A673 (cell line): Measurements from ENCODE around the gene EFHC2. TPM values are rescaled to one million over a fixed set of nuclear protein-coding genes. Genes with fewer than 3 reads are reported as not detected.

Experiments used
- BruUV-seq: library from RNA; stranded (reverse); fragments of 400-500 nt; replicated peaks from 2 replicates; lab custom pipeline; 2021; lab: Mats Ljungman, UMichigan
- CTCF ChIA-PET: fragments of 300-600 bp; sonication (Branson Sonifier 250); formaldehyde crosslinking; loops from one replicate; lab custom pipeline; 2022; ENCODE audit warnings: antibody characterized with exemption; lab: Charles Lee
- POLR2A ChIA-PET: fragments of 300-600 bp; sonication (Branson Sonifier 250); formaldehyde crosslinking; loops from one replicate; lab custom pipeline; 2022; ENCODE audit warnings: antibody characterized with exemption; ENCODE audit not compliant: low non-redundant PET; lab: Charles Lee
- DNase-seq: peaks from one replicate; pipeline ENCODE4 v3.0.0-alpha.2; 2015; ENCODE audit warnings: low spot score
- H3K27ac ChIP-seq: fragments of 200-600 bp; sonication (generic); 2 replicates; pipeline ENCODE4 v1.5.1; 2016; ENCODE audit warnings: mixed run types, low read depth, mild to moderate bottlenecking, mixed read lengths, antibody characterized with exemption, low read length; ENCODE audit not compliant: poor library complexity, severe bottlenecking
- H3K27me3 ChIP-seq: fragments of 200-600 bp; sonication (generic); replicated peaks from 2 replicates; pipeline ENCODE4 v1.6.1; 2017; ENCODE audit warnings: mixed run types, low read depth, mild to moderate bottlenecking, mixed read lengths, antibody characterized with exemption, low read length; ENCODE audit not compliant: insufficient read depth, poor library complexity
- H3K36me3 ChIP-seq: fragments of 200-600 bp; sonication (generic); 2 replicates; pipeline ENCODE4 v1.6.1; 2016; ENCODE audit warnings: mixed run types, mild to moderate bottlenecking, mixed read lengths, antibody characterized with exemption, low read length; ENCODE audit not compliant: insufficient read depth, poor library complexity, severe bottlenecking
- H3K4me1 ChIP-seq: fragments of 200-600 bp; sonication (generic); 2 replicates; pipeline ENCODE4 v1.6.1; 2017; ENCODE audit warnings: mixed run types, mild to moderate bottlenecking, mixed read lengths, antibody characterized with exemption, low read length; ENCODE audit not compliant: insufficient read depth, poor library complexity, severe bottlenecking
- H3K4me3 ChIP-seq: fragments of 200-600 bp; sonication (generic); 2 replicates; pipeline ENCODE4 v1.5.1; 2016; ENCODE audit warnings: low read depth, mixed run types, mild to moderate bottlenecking, mixed read lengths, low read length; ENCODE audit not compliant: poor library complexity, severe bottlenecking
- H3K9me3 ChIP-seq: fragments of 200-600 bp; sonication (generic); 2 replicates; pipeline ENCODE4 v1.6.1; 2016; ENCODE audit warnings: mixed run types, low read depth, mild to moderate bottlenecking, mixed read lengths, antibody characterized with exemption, low read length; ENCODE audit not compliant: poor library complexity, severe bottlenecking
- EZH2 ChIP-seq: fragments of 200-600 bp; sonication (generic); IDR thresholded peaks from 2 replicates; pipeline ENCODE4 v1.6.1; 2017; ENCODE audit warnings: borderline replicate concordance, low read depth, mild to moderate bottlenecking, mixed read lengths, antibody characterized with exemption, low read length; ENCODE audit not compliant: poor library complexity, severe bottlenecking
- intact Hi-C: fragments of 100-400 bp; cut with micrococcal nuclease; formaldehyde crosslinking; loops from one replicate; pipeline ENCODE4 v1.10.0; 2022; ENCODE audit not compliant: unreplicated experiment
- total RNA-seq: library from RNA; stranded (reverse); gene quantifications from 2 replicates; pipeline ENCODE4 v1.2.3, GENCODE V29; 2021
- TF ChIP-seq, protein P1 (sequence below): fragments of 300-800, 200-600 bp; sonication (generic); conservative IDR thresholded peaks from 2 replicates; pipeline ENCODE4 v1.5.1; 2017; ENCODE audit warnings: low read depth, mild to moderate bottlenecking, antibody characterized with exemption, low read length, moderate library complexity, mixed read lengths

The EFHC2 gene
- total RNA-seq, 1 experiment from 2014 or later, result 0.11 TPM

- no peak overlapping the region for H3K4me3 ChIP-seq
- H3K4me1 ChIP-seq, result peaks cover 22% of the 10 kb centered on the region
- BruUV-seq, result no TSS peak
- DNase-seq, result peak; percentile 80
- H3K27me3 ChIP-seq, result no peaks in the 10 kb centered on the region
- H3K36me3 ChIP-seq, result no peaks in the 10 kb centered on the region
- POLR2A ChIA-PET, result interaction anchor here (0.5 kb wide), 1 partner anchor 391 kb away, joined by 3 read pairs; no protein-coding TSS in a partner anchor
- H3K9me3 ChIP-seq, result no peaks in the 10 kb centered on the region
- intact Hi-C loops, result no loop called here
- CTCF ChIA-PET, result no interaction called here
- TF ChIP-seq EZH2, result no peak
- TF ChIP-seq, protein P1, sequence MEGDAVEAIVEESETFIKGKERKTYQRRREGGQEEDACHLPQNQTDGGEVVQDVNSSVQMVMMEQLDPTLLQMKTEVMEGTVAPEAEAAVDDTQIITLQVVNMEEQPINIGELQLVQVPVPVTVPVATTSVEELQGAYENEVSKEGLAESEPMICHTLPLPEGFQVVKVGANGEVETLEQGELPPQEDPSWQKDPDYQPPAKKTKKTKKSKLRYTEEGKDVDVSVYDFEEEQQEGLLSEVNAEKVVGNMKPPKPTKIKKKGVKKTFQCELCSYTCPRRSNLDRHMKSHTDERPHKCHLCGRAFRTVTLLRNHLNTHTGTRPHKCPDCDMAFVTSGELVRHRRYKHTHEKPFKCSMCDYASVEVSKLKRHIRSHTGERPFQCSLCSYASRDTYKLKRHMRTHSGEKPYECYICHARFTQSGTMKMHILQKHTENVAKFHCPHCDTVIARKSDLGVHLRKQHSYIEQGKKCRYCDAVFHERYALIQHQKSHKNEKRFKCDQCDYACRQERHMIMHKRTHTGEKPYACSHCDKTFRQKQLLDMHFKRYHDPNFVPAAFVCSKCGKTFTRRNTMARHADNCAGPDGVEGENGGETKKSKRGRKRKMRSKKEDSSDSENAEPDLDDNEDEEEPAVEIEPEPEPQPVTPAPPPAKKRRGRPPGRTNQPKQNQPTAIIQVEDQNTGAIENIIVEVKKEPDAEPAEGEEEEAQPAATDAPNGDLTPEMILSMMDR, result no peak
- H3K27ac ChIP-seq, result peak overlapping the region; percentile 45
These were observed 188.3 kb downstream of the EFHC2 start for GRCh38 chrX:44155126-44155525.

DNA sequence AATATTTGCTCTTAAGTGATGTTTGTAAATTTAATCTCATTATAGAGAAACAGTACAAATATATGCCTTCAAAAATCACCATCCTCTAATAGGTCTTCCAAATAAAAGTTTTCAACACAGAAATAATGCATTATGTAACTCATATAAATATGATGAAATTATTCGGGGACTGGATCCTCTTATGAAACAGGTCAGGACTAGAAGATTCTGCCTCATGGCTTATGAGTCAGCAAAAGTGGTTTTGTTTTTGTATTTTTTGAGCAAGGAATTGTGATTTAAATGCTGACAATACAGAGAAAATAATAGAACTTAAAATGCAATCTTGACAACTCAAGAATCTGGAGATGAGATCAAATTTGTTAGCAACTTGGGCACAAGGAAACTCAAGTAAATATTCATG is 190.6 kb downstream of the EFHC2 start:
- ChIA-PET CTCF (no interaction called here), POLR2A (no interaction called here)
- BruUV-seq, result no TSS peak
- Histone ChIP-seq H3K27ac (no peak overlapping the region), H3K36me3 (no peaks in the 10 kb centered on the region), H3K4me1 (peaks cover 22% of the 10 kb centered on the region), H3K27me3 (peaks cover 4% of the 10 kb centered on the region), H3K4me3 (no peak overlapping the region), H3K9me3 (no peaks in the 10 kb centered on the region)
- TF ChIP-seq, protein P1, result no peak
- TF ChIP-seq EZH2, result no peak
- intact Hi-C loops, result no loop called here
- DNase-seq, result no peak

GRCh38 chrX:44147130-44147529 is 196.3 kb downstream of the EFHC2 start:
- POLR2A ChIA-PET, result no interaction called here

More at GRCh38 chrX:44147130-44147529, 196.3 kb downstream of the EFHC2 start:
- Histone ChIP-seq H3K27ac (no peak overlapping the region), H3K9me3 (no peaks in the 10 kb centered on the region), H3K4me1 (no peaks in the 10 kb centered on the region), H3K27me3 (peaks cover 13% of the 10 kb centered on the region), H3K4me3 (no peak overlapping the region), H3K36me3 (no peaks in the 10 kb centered on the region)
- DNase-seq, result no peak
- CTCF ChIA-PET, result no interaction called here
- no peak for TF ChIP-seq EZH2
- TF ChIP-seq, protein P1, result no peak
- intact Hi-C loops, result loop anchor here (10.0 kb wide), 1 partner anchor 58 kb away; no protein-coding TSS in a partner anchor
- no TSS peak for BruUV-seq
